KMS-11 (cell line): ENCODE data around the gene MRRF.

Source experiments
- H2AFZ ChIP-seq: fragments of 200-600 bp; sonication (generic); 2 replicates; pipeline ENCODE4 v1.6.1; 2016; ENCODE audit warnings: antibody characterized with exemption, mixed run types, low read depth
- H3K27ac ChIP-seq: fragments of 200-600 bp; sonication (generic); 2 replicates; pipeline ENCODE4 v1.6.1; 2016; ENCODE audit warnings: mild to moderate bottlenecking, mixed run types
- H3K27me3 ChIP-seq: fragments of 200-600 bp; sonication (generic); 2 replicates; pipeline ENCODE4 v1.6.1; 2017; ENCODE audit warnings: mild to moderate bottlenecking, low read depth, mixed run types, moderate library complexity; ENCODE audit not compliant: insufficient read depth
- H3K36me3 ChIP-seq: fragments of 200-600 bp; sonication (generic); 2 replicates; pipeline ENCODE4 v1.6.1; 2017; ENCODE audit warnings: mild to moderate bottlenecking, mixed run types; ENCODE audit not compliant: insufficient read depth
- H3K4me1 ChIP-seq: fragments of 200-600 bp; sonication (generic); 2 replicates; pipeline ENCODE4 v1.6.1; 2016; ENCODE audit warnings: mild to moderate bottlenecking, low read depth, mixed run types; ENCODE audit not compliant: poor library complexity, severe bottlenecking
- H3K4me2 ChIP-seq: fragments of 200-600 bp; sonication (generic); 2 replicates; pipeline ENCODE4 v1.7.0; 2016; ENCODE audit warnings: mild to moderate bottlenecking, mixed run types
- H3K4me3 ChIP-seq: fragments of 200-600 bp; sonication (generic); IDR thresholded peaks from 2 replicates; pipeline ENCODE4 v1.6.1; 2017; ENCODE audit warnings: low read depth, low read length, mixed read lengths; ENCODE audit not compliant: insufficient read depth
- H3K79me2 ChIP-seq: fragments of 200-600 bp; sonication (generic); 2 replicates; pipeline ENCODE4 v1.6.1; 2016; ENCODE audit warnings: low read depth, mixed run types; ENCODE audit not compliant: insufficient read depth
- H3K9ac ChIP-seq: fragments of 200-600 bp; sonication (generic); 2 replicates; pipeline ENCODE4 v1.6.1; 2016; ENCODE audit warnings: mild to moderate bottlenecking, mixed run types
- H4K20me1 ChIP-seq: fragments of 200-600 bp; sonication (generic); 2 replicates; pipeline ENCODE4 v1.6.1; 2016; ENCODE audit warnings: mild to moderate bottlenecking, mixed run types; ENCODE audit not compliant: insufficient read depth
- TF ChIP-seq, protein P1 (sequence below): fragments of 200-600 bp; sonication (generic); conservative IDR thresholded peaks from 2 replicates; pipeline ENCODE4 v1.6.1; 2017; ENCODE audit warnings: low read depth, mild to moderate bottlenecking, antibody characterized with exemption, low read length, moderate library complexity, mixed read lengths

MRRF gene

DNA sequence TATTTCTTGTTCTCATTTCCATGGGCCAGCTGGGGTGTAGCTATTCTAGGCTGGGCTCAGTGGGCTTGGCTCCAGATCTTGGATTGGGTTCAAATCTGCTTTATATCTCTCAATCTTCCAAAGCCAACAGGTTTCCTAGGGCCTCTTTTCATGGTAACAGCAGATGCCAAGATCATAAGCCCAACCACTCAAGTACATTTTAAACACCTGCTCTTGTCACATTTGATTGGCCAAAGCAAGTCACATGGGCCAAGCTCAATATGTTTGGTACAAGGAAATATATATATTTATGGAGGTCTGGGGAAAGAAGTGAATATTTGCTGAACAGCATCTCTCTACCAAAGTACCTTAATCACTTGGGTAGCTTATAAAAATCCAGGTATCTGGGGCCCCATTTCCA lies 49.5 kb downstream of the MRRF start:
- no peaks in the 10 kb centered on the region for H3K79me2 ChIP-seq
- peaks cover 6% of the 10 kb centered on the region; the same call in 1 of the 2 replicates for H3K36me3 ChIP-seq
- no peaks in the 10 kb centered on the region for H4K20me1 ChIP-seq
- H3K27ac ChIP-seq, result no peak overlapping the region
- H3K27me3 ChIP-seq, result no peaks in the 10 kb centered on the region
- H2AFZ ChIP-seq, result no peak overlapping the region
- TF ChIP-seq, protein P1, sequence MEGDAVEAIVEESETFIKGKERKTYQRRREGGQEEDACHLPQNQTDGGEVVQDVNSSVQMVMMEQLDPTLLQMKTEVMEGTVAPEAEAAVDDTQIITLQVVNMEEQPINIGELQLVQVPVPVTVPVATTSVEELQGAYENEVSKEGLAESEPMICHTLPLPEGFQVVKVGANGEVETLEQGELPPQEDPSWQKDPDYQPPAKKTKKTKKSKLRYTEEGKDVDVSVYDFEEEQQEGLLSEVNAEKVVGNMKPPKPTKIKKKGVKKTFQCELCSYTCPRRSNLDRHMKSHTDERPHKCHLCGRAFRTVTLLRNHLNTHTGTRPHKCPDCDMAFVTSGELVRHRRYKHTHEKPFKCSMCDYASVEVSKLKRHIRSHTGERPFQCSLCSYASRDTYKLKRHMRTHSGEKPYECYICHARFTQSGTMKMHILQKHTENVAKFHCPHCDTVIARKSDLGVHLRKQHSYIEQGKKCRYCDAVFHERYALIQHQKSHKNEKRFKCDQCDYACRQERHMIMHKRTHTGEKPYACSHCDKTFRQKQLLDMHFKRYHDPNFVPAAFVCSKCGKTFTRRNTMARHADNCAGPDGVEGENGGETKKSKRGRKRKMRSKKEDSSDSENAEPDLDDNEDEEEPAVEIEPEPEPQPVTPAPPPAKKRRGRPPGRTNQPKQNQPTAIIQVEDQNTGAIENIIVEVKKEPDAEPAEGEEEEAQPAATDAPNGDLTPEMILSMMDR, result no peak
- no peak overlapping the region for H3K4me2 ChIP-seq
- H3K9ac ChIP-seq, result no peak overlapping the region
- H3K4me3 ChIP-seq, result no peak overlapping the region
- H3K4me1 ChIP-seq, result no peaks in the 10 kb centered on the region

DNA sequence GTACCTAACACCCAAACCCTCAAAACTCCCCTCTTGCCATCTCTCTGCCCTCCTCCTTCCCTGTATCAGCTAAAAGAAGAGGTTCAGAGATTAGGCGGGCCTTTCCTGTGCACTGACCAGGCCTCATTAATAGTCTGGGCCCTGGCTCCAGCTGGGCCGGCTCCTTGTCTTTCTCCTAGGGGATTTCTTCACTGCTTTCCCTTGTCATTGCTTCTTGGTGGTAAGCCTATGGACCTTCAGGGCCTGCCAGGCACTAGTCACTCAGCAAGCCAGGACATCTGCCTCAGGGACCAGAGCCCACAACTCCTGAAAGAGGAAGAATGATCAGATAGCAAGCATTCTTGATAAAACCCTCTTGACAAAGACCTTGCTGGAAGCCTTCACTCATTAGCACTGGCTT lies 50.9 kb downstream of the MRRF start:
- no peaks in the 10 kb centered on the region for H3K27me3 ChIP-seq
- H3K4me2 ChIP-seq, result no peak overlapping the region
- peaks cover 13% of the 10 kb centered on the region for H3K4me1 ChIP-seq
- no peak overlapping the region for H3K4me3 ChIP-seq
- no peak overlapping the region for H3K9ac ChIP-seq
- no peak overlapping the region for H2AFZ ChIP-seq
- no peaks in the 10 kb centered on the region for H3K79me2 ChIP-seq
- TF ChIP-seq, protein P1, result no peak
- H4K20me1 ChIP-seq, result no peaks in the 10 kb centered on the region
- no peak overlapping the region for H3K27ac ChIP-seq
- peaks cover 6% of the 10 kb centered on the region; the same call in 1 of the 2 replicates for H3K36me3 ChIP-seq

DNA sequence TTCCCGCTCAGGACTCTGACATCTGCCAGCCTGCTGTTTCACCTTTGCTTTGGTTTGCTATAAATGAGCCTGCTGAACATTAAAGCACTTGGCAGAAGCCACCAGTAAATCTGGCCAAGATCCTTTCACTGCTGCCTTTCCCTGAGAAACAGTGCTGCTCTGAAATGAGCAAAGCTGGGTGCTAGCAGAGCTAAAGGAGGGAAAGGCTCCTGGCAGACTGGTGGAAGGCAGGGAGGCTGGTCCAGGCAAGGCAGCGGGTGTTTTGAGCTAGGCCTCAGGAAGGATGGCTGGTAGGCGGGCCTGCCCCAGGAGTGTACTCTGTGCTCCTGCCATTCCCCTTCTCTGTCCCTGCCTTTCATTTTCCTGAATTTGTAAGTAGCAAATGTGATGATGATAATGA lies 53.6 kb downstream of the MRRF start:
- H3K4me3 ChIP-seq, result no peak overlapping the region
- H2AFZ ChIP-seq, result no peak overlapping the region
- TF ChIP-seq, protein P1, result no peak
- H3K27me3 ChIP-seq, result no peaks in the 10 kb centered on the region
- H4K20me1 ChIP-seq, result no peaks in the 10 kb centered on the region
- H3K9ac ChIP-seq, result no peak overlapping the region
- no peaks in the 10 kb centered on the region for H3K79me2 ChIP-seq
- H3K36me3 ChIP-seq, result peaks cover 6% of the 10 kb centered on the region; the same call in 1 of the 2 replicates
- no peak overlapping the region for H3K4me2 ChIP-seq
- H3K4me1 ChIP-seq, result peaks cover 26% of the 10 kb centered on the region
- H3K27ac ChIP-seq, result no peak overlapping the region

DNA sequence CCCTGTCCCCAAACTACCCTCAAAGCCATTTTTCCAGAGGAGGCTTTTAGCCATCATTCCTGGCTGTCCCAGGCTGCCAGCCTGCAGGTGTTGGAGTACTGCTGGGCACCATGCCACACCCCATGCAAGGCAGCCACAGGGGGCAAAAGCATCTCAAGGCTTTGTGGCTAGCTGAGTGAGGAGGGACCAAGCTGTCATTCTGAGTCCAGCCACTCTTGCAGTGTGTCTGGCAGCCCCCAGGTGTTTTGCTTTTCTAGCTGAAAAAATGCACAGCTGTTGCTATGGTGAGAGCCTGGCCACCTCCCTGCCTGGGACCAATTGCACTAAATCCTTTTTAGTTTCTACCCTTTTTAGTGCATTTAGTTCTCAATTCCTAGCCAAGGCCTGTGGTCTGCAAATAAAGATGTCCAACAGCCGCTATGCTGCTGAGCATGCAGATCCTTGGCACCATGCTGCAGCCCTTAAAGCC lies 55.8 kb downstream of the MRRF start:
- H3K79me2 ChIP-seq, result no peaks in the 10 kb centered on the region

More for the DNA sequence above, 55.8 kb downstream of the MRRF start:
- no peaks in the 10 kb centered on the region for H3K27me3 ChIP-seq
- peaks cover 42% of the 10 kb centered on the region for H3K4me1 ChIP-seq
- peak overlapping the region; percentile 59 for H3K27ac ChIP-seq
- H4K20me1 ChIP-seq, result no peaks in the 10 kb centered on the region
- TF ChIP-seq, protein P1, result no peak
- no peak overlapping the region for H3K9ac ChIP-seq
- peaks cover 2% of the 10 kb centered on the region; the same call in 1 of the 2 replicates for H3K36me3 ChIP-seq
- H3K4me2 ChIP-seq, result peak overlapping the region; percentile 30
- no peak overlapping the region for H3K4me3 ChIP-seq
- no peak overlapping the region for H2AFZ ChIP-seq
